Kidney (tissue), 14 donors: Measurements from ENCODE around the gene ABCB6. TPM values are rescaled to one million over a fixed set of nuclear protein-coding genes. Genes with fewer than 3 reads are reported as not detected.

Experiments used
- DNase-seq, 5 donors: peaks; one replicate each; pipeline ENCODE4 v3.0.0-alpha.2; 2013 to 2020
- FAIRE-seq: peaks from 2 replicates; lab custom pipeline; 2012; peaks lifted over from hg19 to GRCh38; lab: Jason Lieb, UNC
- H3K27ac ChIP-seq, 2 donors: one replicate each; pipeline ENCODE4 v1.7.0; 2013; ENCODE audit warnings: low read depth in 2 of 2, low read length in 2 of 2, inconsistent platforms in 1 of 2
- H3K27me3 ChIP-seq: one replicate; pipeline ENCODE4 v1.7.1; 2013; ENCODE audit warnings: low read length, inconsistent platforms; ENCODE audit not compliant: control insufficient read depth, insufficient read depth
- H3K36me3 ChIP-seq, 3 donors: one replicate each; pipeline versions ENCODE4 v1.7.0 to v1.7.1; 2013; ENCODE audit warnings: low read length in 3 of 3, control low read depth in 1 of 3, inconsistent platforms in 1 of 3; ENCODE audit not compliant: insufficient read depth in 3 of 3, control insufficient read depth in 2 of 3
- H3K4me1 ChIP-seq, 3 donors: one replicate each; pipeline versions ENCODE4 v1.7.0 to v1.7.1; 2013; ENCODE audit warnings: low read length in 3 of 3, inconsistent platforms in 1 of 3, low read depth in 1 of 3; ENCODE audit not compliant: control insufficient read depth in 2 of 3, insufficient read depth in 2 of 3
- H3K4me3 ChIP-seq, 3 donors: one replicate each; pipeline versions ENCODE4 v1.7.0 to v1.8.1; 2013; ENCODE audit warnings: low read length in 3 of 3, control low read depth in 1 of 3, inconsistent platforms in 1 of 3
- H3K9ac ChIP-seq, 3 donors: one replicate each; pipeline versions ENCODE4 v1.7.0 to v1.7.1; 2013; ENCODE audit warnings: low read length in 3 of 3, control low read depth in 1 of 3, inconsistent platforms in 1 of 3
- H3K9me3 ChIP-seq, 3 donors: one replicate each; pipeline versions ENCODE4 v1.7.0 to v1.7.1; 2013; ENCODE audit warnings: low read length in 3 of 3, control low read depth in 1 of 3, inconsistent platforms in 1 of 3; ENCODE audit not compliant: control insufficient read depth in 2 of 3, insufficient read depth in 1 of 3
- intact Hi-C: fragments of 100-400 bp; cut with DNase I; formaldehyde crosslinking; loops from one replicate; pipeline ENCODE4 v1.11.1; 2022
- polyA plus RNA-seq: library from polyadenylated mRNA; stranded (reverse); fragments of 350-450 nt; fragmentation: Illumina TruSeq; extraction: RNeasy Lipid Tissue Mini Kit (QIAGEN cat#74804); gene quantifications from one replicate; pipeline ENCODE4 v1.2.3, GENCODE V29; 2014; ENCODE audit warnings: low read depth, low replicate concordance; ENCODE audit not compliant: insufficient read depth
- total RNA-seq: library from RNA; stranded (reverse); fragmentation: NEBNext Ultra II Directional; extraction: Animal tissue kit (Norgen Biotek cat#: 25700); gene quantifications from one replicate; pipeline ENCODE4 v1.2.1, GENCODE V29; 2021
- TF ChIP-seq, protein P1 (sequence below): IDR thresholded peaks from 3 replicates; pipeline ENCODE4 v1.5.1; 2012; ENCODE audit warnings: mild to moderate bottlenecking, moderate library complexity, borderline replicate concordance; ENCODE audit not compliant: insufficient read depth; ENCODE audit errors: extremely low read depth
- donor health status: control.
- donor health status: control.
- donor health status: control.
- donor health status: control.
- donor health status: control.
- donor health status: DM: yes; HTN: yes; CAD: no.
- donor health status: Normal renal cell carcinoma (clear cell type).

ABCB6 gene
- total and polyA plus RNA-seq, 2 donors from 2014 or later = 17.8 to 53.6 TPM

DNA sequence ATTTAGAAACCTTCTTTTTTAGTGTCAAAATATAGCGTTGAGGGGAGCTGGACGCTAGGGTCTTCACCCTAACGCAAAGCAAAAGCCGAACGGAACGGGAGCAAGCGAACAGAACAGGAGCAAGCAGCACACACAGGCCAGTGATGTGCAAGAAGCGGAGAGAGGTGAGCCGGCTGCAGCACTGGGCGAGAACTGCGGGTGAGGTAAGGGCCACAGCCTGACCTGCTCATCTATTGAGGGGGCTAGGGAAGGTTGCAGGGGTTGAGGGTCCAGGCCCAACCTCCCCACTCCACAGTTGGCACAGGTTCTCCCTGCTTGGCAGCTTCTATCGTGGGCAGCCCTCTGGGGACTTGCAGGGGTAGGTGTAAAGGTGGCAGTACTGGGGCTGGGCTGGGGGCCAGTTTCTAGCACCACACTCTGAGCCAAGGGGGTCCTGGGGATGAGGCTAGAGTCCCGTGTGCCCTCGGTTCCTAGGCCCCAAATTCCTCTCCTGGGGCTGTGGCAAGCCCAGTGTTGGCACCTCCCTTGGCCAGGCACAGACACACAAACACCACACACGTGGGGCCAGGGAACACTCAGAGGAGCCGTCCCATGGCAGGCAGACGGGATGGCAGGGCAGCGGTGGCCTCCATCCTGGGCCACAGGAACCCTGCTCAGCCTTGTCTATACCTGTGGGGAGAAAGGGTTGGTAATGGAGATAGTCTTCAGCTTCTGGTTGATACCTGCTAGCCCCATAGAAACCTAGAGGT, 1.2 kb upstream of the ABCB6 start:
- Histone ChIP-seq H3K9ac (peak overlapping the region in 1 of 3 donors; percentile 71), H3K4me1 (peaks cover 0 to 16% (median 6%) of the 10 kb centered on the region in 3 donors), H3K4me3 (no peak overlapping the region), H3K27ac (no peak overlapping the region), H3K27me3 (no peaks in the 10 kb centered on the region), H3K36me3 (peaks cover 6 to 55% (median 33%) of the 10 kb centered on the region in 3 donors), H3K9me3 (no peaks in the 10 kb centered on the region)
- no peak for FAIRE-seq
- intact Hi-C loops = no loop called here
- peak in 1 of 5 donors; percentile 72 for DNase-seq
- TF ChIP-seq, protein P1, sequence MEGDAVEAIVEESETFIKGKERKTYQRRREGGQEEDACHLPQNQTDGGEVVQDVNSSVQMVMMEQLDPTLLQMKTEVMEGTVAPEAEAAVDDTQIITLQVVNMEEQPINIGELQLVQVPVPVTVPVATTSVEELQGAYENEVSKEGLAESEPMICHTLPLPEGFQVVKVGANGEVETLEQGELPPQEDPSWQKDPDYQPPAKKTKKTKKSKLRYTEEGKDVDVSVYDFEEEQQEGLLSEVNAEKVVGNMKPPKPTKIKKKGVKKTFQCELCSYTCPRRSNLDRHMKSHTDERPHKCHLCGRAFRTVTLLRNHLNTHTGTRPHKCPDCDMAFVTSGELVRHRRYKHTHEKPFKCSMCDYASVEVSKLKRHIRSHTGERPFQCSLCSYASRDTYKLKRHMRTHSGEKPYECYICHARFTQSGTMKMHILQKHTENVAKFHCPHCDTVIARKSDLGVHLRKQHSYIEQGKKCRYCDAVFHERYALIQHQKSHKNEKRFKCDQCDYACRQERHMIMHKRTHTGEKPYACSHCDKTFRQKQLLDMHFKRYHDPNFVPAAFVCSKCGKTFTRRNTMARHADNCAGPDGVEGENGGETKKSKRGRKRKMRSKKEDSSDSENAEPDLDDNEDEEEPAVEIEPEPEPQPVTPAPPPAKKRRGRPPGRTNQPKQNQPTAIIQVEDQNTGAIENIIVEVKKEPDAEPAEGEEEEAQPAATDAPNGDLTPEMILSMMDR = no peak

DNA sequence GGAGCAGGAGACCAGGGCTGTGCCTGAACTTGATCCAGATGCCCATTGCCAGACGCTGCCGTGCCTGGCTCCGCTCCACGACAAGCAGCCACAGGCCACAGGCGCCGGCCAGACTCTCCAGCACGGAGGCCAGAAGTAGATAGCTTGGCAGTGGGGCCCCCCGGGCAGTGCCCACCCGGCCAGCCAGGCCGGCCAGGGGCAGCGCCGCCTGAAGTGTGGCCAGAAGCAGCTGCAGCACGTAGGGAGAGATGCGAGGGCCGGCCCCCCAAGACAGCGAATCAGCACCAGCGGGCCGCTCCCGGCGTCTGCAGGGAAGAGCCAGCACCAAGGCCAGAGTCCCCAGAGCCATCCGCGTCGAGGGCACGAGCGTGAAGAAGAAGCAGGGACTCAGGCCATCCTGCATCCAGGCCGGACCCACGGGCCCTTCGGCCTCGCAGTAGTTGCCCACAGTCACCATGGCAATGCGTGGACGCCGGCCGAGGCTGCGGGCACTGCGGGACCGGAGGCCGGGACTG, 484 bp downstream of the ABCB6 start:
- FAIRE-seq = no peak
- Histone ChIP-seq H3K36me3 (peaks cover 2 to 51% (median 22%) of the 10 kb centered on the region in 3 donors), H3K4me3 (peak overlapping the region; percentile 50 to 64 (median 55)), H3K9me3 (no peaks in the 10 kb centered on the region), H3K9ac (peak overlapping the region in 2 of 3 donors; percentile 22 to 71), H3K27ac (peak overlapping the region; percentile 85 to 88), H3K4me1 (peaks cover 0 to 16% (median 6%) of the 10 kb centered on the region in 3 donors), H3K27me3 (no peaks in the 10 kb centered on the region)
- TF ChIP-seq, protein P1 = no peak
- peak; percentile 74 to 92 (median 84) for DNase-seq
- intact Hi-C loops = no loop called here

DNA sequence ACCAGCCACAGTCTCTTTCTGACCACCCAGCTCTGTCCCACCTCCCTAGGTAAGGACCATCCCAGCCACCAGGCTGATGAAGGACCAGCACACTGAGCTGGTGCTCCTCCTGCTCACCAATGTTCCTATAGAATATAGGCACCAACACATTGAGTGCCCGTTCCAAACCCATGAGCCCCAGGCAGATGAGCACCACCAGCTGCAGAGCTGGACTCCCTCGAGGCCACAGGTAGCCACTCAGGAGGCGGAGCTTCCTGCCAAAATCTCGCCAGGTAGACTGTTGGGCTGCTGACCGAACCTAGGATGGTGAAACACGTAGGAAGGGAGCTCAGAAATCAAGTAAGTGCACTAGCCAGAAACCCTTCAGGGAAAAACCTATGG, 2.2 kb downstream of the ABCB6 start:
- peaks cover 2 to 36% (median 14%) of the 10 kb centered on the region in 3 donors for H3K36me3 ChIP-seq
- DNase-seq = no peak

More for the DNA sequence above, 2.2 kb downstream of the ABCB6 start:
- Histone ChIP-seq H3K27me3 (no peaks in the 10 kb centered on the region), H3K9ac (no peak overlapping the region), H3K9me3 (no peaks in the 10 kb centered on the region), H3K4me3 (no peak overlapping the region), H3K4me1 (peaks cover 0 to 16% (median 6%) of the 10 kb centered on the region in 3 donors), H3K27ac (no peak overlapping the region)
- intact Hi-C loops = no loop called here
- TF ChIP-seq, protein P1 = no peak
- no peak for FAIRE-seq
